ENCODE results near the gene DCBLD1. TPM values are rescaled to one million over a fixed set of nuclear protein-coding genes. Genes with fewer than 3 reads are reported as not detected.

Gene DCBLD1
- total RNA-seq, 1 donor from 2014 or later, result 3.8 TPM

DNA sequence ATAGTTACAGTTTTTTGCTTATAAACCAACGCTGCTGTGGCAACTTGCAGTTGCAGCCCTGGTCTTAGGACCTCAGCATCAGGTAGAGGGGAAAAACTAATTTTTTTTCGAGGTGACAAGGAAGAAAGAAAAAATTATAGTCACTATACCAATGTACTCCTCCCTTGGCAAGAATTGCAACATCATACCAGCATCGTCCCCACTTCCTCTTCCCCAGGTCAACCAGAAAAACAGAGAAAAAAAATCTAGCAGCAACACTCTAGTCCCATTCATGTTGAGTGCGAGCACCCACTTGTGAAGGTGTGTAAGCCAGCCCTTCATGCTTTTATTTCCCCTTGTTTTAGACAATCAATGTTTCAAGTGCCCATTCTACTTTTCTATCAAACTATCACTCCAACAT is 13.1 kb upstream of the DCBLD1 start:
- intact Hi-C loops (cut with micrococcal nuclease), result no loop called here

- intact Hi-C loops (cut with micrococcal nuclease), result no loop called here
These were observed 12.7 kb upstream of the DCBLD1 start for GRCh38 chr6:117469791-117470190.

DNA sequence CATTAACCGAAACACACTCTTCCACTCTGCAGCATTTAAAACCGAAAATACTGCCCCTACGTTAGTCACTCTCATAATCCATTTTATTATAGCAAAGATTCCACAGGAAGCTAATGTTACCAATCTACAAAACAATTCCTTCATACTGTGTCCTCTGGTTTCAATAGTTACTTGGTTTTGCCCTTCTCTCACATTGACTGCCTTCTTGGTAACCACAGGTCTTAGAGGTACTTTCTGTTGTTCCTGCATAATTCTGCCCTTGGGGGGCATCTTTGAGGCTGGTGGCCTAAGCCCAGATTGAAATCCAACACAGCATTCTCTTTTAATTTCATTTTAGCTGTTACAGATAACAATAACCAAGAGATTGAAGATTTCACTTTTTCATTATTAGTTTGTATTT is 9.8 kb upstream of the DCBLD1 start:
- intact Hi-C loops (cut with micrococcal nuclease), result no loop called here

DNA sequence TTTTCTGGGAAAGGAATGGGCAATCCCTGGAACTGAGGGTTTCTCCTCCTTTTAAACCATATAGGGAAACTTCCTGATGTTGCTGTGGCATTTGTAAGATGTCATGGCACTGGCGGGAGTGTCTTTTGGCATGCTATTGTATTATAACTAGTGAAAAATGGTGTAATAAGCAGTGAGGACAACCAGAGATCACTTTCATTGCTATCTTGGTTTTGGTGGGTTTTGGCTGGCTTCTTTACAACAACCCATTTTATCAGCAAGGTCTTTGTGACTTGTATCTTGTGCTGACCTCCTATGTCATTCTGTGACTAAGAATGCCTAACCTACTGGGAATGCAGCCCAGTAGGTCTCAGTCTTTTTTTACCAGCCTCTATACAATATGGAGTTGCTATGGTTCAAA is 9.1 kb upstream of the DCBLD1 start:
- intact Hi-C loops (cut with micrococcal nuclease), result no loop called here

GRCh38 chr6:117477988-117478852 is 4.3 kb upstream of the DCBLD1 start:
- intact Hi-C loops (cut with micrococcal nuclease), result loop anchor here (1.0 kb wide), 3 partner anchors 78 to 197 kb away; partner anchors contain the start of gene NUS1

DNA sequence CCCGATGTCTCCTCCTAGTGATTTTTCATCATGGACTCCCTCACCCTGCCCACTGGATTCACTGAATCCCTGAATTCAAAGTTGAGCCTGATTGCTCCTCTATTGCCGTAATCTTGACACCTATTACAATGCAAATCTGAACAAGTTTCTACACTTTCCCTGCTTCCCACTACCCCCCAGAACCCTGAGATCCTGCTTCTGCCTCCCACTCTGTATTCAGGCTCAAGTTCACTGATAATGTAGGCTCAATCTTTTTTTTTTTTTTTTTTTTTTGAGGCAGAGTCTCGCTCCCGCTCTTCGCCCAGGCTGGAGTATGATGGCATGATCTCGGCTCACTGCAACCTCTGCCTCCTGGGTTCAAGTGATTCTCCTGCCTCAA is 3.6 kb upstream of the DCBLD1 start:
- intact Hi-C loops (cut with micrococcal nuclease), result loop anchor here (1.0 kb wide), 3 partner anchors 77 to 196 kb away; partner anchors contain the start of gene NUS1

- intact Hi-C loops (cut with micrococcal nuclease), result loop anchor here (2.0 to 10.0 kb wide), 2 partner anchors 1226 to 1870 kb away; partner anchors contain the start of gene TSPYL4
These were observed 1.8 kb upstream of the DCBLD1 start for GRCh38 chr6:117480651-117481050.

GRCh38 chr6:117481278-117481925 is 1.1 kb upstream of the DCBLD1 start:
- intact Hi-C loops (cut with micrococcal nuclease), result loop anchor here (2.0 to 10.0 kb wide), 2 partner anchors 1227 to 1869 kb away; partner anchors contain the start of gene TSPYL4

DNA sequence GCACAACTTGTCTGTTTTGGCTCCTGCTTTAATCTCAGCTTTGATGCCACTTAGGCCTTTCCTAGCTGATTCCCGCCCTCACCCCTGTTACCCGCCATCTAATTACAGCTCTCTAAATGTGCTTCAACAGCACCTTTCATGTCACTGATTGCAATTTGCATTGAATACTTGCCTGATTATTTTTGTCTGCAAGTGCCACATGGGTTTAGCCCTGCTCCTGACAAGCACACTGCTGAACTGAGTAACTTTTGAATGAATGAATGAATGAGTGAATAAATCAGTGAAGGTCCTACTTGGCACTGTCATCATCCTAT is 591 bp upstream of the DCBLD1 start:
- intact Hi-C loops (cut with micrococcal nuclease), result loop anchor here (1.0 to 10.0 kb wide), 7 partner anchors 32 to 1869 kb away; partner anchors contain the start of genes GOPC, NUS1 and TSPYL4

DNA sequence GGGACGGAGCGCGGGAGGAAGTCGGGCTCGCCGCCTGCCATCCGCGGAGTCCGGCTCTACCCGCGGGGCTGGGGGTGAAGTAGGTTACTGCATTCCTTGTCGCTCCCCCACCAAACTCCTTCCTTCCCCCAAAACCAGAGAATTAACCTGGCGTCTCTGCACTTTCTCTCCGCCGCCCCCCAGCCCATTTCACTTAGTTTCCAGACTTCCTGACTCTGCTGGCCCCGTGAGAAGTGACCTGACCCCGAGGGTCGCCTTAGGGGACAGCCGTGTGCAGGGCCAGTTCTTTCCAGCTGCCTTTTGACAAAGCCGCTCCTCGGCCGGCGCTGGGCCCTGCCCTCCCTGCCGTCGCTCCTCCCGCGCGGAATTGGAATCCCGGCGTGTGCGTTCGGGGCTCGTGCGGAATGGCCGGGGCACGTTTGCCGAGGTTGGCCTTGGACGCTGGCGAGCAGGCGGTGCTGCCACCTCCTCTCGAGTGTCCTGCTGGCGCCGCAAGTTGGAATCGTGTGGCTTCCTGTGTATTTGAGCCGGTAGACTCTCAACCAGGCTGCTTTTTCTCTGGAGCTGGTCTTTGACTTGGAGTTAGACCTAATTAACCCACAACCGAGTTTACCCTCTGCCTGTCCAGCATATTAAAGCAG is 650 bp downstream of the DCBLD1 start:
- intact Hi-C loops (cut with micrococcal nuclease), result loop anchor here (1.0 to 10.0 kb wide), 4 partner anchors 19 to 1594 kb away; partner anchors contain the start of genes NUS1 and TSPYL4

GRCh38 chr6:117483645-117484016 is 1.2 kb downstream of the DCBLD1 start:
- intact Hi-C loops (cut with micrococcal nuclease), result loop anchor here (1.0 to 10.0 kb wide), 4 partner anchors 19 to 1593 kb away; partner anchors contain the start of genes NUS1 and TSPYL4

DNA sequence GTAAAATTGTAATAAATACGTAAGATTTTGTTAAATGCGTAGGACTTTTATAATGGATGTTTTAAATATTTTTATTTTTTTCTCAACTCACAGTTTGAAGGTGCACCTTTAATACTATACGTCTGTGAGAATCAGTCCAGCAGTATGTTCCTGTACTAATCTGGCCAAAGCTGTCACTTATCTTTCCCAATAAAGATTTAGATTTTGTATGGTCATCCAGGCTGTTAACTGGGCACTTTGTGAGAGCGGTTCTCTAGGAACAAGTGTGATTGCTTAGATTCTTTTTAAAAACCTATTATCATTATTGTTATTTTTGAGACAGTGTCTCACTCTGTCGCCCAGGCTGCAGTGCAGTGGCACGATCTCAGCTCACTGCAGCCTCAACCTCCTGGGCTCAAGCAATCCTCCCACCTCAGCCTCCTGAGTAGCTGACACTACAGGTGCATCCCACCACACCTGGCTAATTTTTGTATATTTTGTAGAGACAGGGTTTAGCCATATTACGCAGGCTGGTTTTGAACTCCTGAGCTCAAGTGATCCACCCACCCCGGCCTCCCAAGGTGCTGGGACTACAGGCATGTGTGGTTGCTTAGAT is 1.7 kb downstream of the DCBLD1 start:
- intact Hi-C loops (cut with micrococcal nuclease), result loop anchor here (10.0 kb wide), 1 partner anchor 1229 kb away; the partner anchor contains the start of gene TSPYL4

DNA sequence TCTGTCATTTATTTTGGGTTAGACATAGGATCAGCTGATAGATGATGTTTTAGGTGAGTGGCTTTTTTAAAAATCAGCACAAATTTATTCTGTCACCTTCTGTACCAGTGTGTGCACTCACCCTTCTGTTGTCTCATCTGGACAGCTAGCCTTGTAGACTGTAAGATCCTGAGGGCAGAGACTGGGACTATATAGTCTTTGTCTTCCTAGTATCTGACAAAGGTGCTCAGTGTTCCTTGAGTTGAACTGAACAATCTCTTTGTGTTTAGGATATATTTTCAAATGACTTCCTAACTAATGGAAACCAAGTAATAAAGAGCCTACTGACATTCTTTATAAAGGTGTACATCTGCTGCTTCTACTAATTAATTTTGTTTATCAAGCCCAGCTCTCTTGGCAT is 3.0 kb downstream of the DCBLD1 start:
- intact Hi-C loops (cut with micrococcal nuclease), result loop anchor here (10.0 kb wide), 1 partner anchor 1231 kb away; the partner anchor contains the start of gene TSPYL4

GRCh38 chr6:117487821-117488220 is 5.3 kb downstream of the DCBLD1 start:
- intact Hi-C loops (cut with micrococcal nuclease), result loop anchor here (10.0 kb wide), 1 partner anchor 1233 kb away; the partner anchor contains the start of gene TSPYL4

DNA sequence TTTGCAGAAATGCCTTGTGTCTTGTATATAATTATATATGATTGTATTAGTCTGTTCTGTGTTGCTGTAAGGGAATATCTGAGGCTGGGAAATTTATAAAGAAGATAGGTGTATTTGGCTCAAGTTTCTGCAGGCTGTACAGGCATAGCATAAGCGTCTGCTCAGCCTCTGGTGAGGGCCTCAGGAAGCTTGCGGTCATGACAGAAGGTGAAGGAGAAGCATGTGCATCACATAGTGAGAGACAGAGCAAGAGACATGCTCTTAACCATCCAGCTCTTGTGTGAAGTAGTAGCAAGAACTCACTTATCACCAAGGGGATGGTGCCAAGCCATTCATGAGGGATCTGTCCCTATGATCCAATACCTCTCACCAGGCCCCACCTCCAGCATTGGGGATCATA is 6.5 kb downstream of the DCBLD1 start:
- intact Hi-C loops (cut with micrococcal nuclease), result loop anchor here (10.0 kb wide), 1 partner anchor 1234 kb away; the partner anchor contains the start of gene TSPYL4

- intact Hi-C loops (cut with micrococcal nuclease), result no loop called here
These were observed 9.4 kb downstream of the DCBLD1 start for GRCh38 chr6:117491916-117492315.

- intact Hi-C loops (cut with micrococcal nuclease), result no loop called here
These were observed 11.0 kb downstream of the DCBLD1 start for GRCh38 chr6:117493470-117493869.

DNA sequence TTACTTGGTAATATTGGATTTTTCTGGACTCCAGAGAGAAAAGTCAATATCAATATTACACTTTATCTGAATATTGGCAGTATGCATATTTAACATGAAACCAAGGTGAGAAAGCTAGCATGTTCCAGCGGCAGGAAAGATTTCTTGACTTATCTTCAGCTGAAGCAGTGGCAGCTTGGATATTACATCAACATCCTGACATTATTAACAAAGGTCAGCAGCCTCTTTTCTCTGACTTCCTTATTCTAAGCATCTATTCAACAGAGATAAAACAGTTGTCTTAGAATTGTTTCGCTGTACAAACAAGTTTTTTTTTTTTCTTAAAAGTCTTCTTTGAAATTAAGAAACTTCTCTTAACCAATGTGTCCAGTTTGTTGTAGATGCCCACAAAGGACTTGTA is 11.8 kb downstream of the DCBLD1 start:
- intact Hi-C loops (cut with micrococcal nuclease), result no loop called here

DNA sequence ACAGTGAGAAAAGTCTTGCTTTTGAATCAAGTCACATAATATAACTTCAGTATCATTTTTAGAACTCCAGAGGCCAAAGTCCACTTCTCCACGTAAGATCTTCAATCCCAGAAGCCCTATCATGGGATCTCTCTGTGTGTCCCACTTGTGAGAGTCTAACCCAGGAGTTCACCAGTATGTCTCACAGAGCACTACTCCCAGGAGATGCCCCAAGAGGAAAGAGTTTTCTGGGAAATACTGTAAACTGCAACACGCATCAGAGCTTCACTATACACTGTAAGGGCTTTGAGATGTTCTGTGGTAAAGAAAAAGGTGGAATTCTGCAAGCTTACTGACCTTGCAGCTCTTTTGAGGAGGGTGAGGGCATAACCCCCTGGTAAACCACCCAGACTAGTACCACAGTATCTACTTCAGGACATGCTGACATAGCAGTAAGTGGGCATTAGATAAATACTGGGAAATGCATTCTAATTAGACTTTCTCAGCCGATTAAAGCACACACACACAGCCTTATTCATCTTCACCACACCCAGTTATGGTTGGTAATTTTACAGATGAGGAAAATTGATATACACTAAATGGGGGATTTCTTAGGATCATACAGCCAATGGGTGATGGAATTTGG is 12.3 kb downstream of the DCBLD1 start:
- intact Hi-C loops (cut with micrococcal nuclease), result no loop called here

DNA sequence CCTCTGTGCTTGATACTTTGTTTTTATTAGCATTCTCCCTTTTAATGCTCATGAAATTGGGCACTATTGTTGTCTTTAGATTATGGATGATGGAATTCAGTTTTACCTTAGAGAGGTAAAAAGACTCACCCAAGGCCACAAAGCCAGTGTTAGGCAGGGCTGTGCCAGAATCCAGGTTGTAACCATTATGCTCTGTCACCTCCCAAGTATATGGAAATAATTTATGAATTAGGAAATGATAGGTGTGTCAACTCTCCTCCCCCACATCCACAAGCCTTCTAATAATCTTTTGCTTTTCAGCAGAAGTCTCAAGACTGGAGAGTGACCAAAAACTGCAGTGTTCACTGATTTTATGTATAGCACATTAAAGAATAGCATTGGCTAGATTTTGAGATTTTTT is 13.0 kb downstream of the DCBLD1 start:
- intact Hi-C loops (cut with micrococcal nuclease), result no loop called here

DNA sequence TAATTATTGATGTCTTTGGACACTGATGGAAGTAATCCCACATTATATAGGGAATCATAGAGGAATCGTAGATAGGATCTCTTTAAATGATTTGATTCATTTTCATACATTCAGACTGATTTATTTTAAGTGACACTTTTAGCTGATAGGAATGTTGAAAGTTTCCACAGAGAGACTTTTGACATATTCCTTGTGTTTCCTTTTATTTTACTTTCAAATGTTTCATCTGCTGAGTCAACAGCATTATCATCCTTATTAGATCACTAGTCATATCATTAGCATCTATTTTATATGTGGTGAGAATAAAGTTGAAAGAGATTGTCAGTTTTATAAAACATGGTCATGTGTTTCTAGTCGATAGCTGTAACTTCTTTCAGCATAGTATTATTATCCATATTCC is 13.4 kb downstream of the DCBLD1 start:
- intact Hi-C loops (cut with micrococcal nuclease), result no loop called here
